ENCODE data around the gene APBA2. TPM values are rescaled to one million over a fixed set of nuclear protein-coding genes. Genes with fewer than 3 reads are reported as not detected.

Gene APBA2
- total RNA-seq, 1 experiment from 2014 or later: 0.31 TPM

- intact Hi-C loops (cut with micrococcal nuclease; ENCODE audit: unreplicated experiment): no loop called here
- no TSS peak for BruUV-seq (replicated peaks)
- in situ Hi-C loops (cut with HindIII; ENCODE audit: low pct_unique_long_range_greater_than_20kb, low sequenced_read_pairs): no loop called here
- Histone ChIP-seq H3K27ac (ENCODE audit: low read length) (no peak overlapping the region), H3K4me3 (ENCODE audit: low read depth in 2 of 2, low read length in 2 of 2) (no peak overlapping the region), H3K36me3 (ENCODE audit: control insufficient read depth, insufficient read depth, low read length) (no peaks in the 10 kb centered on the region), H3K27me3 (ENCODE audit: control insufficient read depth, insufficient read depth, low read length) (no peaks in the 10 kb centered on the region), H3K4me1 (ENCODE audit: control insufficient read depth, insufficient read depth, low read length) (no peaks in the 10 kb centered on the region), H3K9me3 (ENCODE audit: control insufficient read depth, insufficient read depth, low read depth, low read length) (no peaks in the 10 kb centered on the region)
- no peak for DNase-seq (ENCODE audit: low read depth, low spot score)
- no peak for ATAC-seq
- POLR2A ChIA-PET: no interaction called here
- CTCF ChIA-PET: no interaction called here
- TF ChIP-seq TCF7L2 (IDR thresholded peaks at IDR 0.05; ENCODE audit: low read depth, low read length): no peak
- TF ChIP-seq, protein P1, sequence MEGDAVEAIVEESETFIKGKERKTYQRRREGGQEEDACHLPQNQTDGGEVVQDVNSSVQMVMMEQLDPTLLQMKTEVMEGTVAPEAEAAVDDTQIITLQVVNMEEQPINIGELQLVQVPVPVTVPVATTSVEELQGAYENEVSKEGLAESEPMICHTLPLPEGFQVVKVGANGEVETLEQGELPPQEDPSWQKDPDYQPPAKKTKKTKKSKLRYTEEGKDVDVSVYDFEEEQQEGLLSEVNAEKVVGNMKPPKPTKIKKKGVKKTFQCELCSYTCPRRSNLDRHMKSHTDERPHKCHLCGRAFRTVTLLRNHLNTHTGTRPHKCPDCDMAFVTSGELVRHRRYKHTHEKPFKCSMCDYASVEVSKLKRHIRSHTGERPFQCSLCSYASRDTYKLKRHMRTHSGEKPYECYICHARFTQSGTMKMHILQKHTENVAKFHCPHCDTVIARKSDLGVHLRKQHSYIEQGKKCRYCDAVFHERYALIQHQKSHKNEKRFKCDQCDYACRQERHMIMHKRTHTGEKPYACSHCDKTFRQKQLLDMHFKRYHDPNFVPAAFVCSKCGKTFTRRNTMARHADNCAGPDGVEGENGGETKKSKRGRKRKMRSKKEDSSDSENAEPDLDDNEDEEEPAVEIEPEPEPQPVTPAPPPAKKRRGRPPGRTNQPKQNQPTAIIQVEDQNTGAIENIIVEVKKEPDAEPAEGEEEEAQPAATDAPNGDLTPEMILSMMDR (IDR thresholded peaks at IDR 0.05): no peak
- TF ChIP-seq SIN3A (IDR thresholded peaks at IDR 0.05; ENCODE audit: borderline replicate concordance, insufficient read depth, low read depth, low read length): no peak
- no peak for TF ChIP-seq POLR2AphosphoS5 (IDR thresholded peaks at IDR 0.05; ENCODE audit: low read depth, low read length)
- TF ChIP-seq, protein P2, sequence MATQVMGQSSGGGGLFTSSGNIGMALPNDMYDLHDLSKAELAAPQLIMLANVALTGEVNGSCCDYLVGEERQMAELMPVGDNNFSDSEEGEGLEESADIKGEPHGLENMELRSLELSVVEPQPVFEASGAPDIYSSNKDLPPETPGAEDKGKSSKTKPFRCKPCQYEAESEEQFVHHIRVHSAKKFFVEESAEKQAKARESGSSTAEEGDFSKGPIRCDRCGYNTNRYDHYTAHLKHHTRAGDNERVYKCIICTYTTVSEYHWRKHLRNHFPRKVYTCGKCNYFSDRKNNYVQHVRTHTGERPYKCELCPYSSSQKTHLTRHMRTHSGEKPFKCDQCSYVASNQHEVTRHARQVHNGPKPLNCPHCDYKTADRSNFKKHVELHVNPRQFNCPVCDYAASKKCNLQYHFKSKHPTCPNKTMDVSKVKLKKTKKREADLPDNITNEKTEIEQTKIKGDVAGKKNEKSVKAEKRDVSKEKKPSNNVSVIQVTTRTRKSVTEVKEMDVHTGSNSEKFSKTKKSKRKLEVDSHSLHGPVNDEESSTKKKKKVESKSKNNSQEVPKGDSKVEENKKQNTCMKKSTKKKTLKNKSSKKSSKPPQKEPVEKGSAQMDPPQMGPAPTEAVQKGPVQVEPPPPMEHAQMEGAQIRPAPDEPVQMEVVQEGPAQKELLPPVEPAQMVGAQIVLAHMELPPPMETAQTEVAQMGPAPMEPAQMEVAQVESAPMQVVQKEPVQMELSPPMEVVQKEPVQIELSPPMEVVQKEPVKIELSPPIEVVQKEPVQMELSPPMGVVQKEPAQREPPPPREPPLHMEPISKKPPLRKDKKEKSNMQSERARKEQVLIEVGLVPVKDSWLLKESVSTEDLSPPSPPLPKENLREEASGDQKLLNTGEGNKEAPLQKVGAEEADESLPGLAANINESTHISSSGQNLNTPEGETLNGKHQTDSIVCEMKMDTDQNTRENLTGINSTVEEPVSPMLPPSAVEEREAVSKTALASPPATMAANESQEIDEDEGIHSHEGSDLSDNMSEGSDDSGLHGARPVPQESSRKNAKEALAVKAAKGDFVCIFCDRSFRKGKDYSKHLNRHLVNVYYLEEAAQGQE (IDR thresholded peaks at IDR 0.05; ENCODE audit: insufficient read depth in 1 of 2, low read depth in 2 of 2, low read length in 1 of 2): no peak
Measured at GRCh38 chr15:29003840-29004233, 118.1 kb downstream of the APBA2 start.

DNA sequence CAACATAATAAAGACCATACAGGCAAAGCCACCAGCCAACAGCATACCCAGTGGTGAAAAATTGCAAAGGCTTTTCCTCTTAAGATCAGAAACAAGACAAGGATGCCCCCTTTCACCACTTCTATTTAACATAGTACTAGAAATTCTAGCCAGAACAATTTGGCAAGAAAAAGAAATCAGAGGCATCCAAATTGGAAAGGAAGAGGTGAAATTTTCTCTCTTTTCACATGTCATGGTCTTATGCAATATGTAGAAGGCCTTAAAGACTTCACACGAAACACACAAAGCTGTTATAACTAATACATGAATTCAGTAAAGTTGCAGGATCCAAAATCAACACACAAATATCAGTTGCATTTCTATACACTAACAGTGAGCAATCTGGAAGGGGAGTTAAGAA is 120.2 kb downstream of the APBA2 start:
- ChIA-PET CTCF (no interaction called here), POLR2A (no interaction called here)
- BruUV-seq (replicated peaks): no TSS peak
- ATAC-seq (no peak), DNase-seq (ENCODE audit: low read depth, low spot score) (no peak)
- Histone ChIP-seq H3K36me3 (ENCODE audit: control insufficient read depth, insufficient read depth, low read length) (no peaks in the 10 kb centered on the region), H3K4me1 (ENCODE audit: control insufficient read depth, insufficient read depth, low read length) (no peaks in the 10 kb centered on the region), H3K27me3 (ENCODE audit: control insufficient read depth, insufficient read depth, low read length) (no peaks in the 10 kb centered on the region; the same call in 1 of the 2 replicates), H3K9me3 (ENCODE audit: control insufficient read depth, insufficient read depth, low read depth, low read length) (no peaks in the 10 kb centered on the region), H3K27ac (ENCODE audit: low read length) (no peak overlapping the region), H3K4me3 (ENCODE audit: low read depth in 2 of 2, low read length in 2 of 2) (no peak overlapping the region)
- in situ Hi-C loops (cut with HindIII; ENCODE audit: low pct_unique_long_range_greater_than_20kb, low sequenced_read_pairs) (no loop called here), intact Hi-C loops (cut with micrococcal nuclease; ENCODE audit: unreplicated experiment) (no loop called here)
- TF ChIP-seq SIN3A (IDR thresholded peaks at IDR 0.05; ENCODE audit: borderline replicate concordance, insufficient read depth, low read depth, low read length) (no peak), POLR2AphosphoS5 (IDR thresholded peaks at IDR 0.05; ENCODE audit: low read depth, low read length) (no peak), TCF7L2 (IDR thresholded peaks at IDR 0.05; ENCODE audit: low read depth, low read length) (no peak)
- TF ChIP-seq, protein P1 (IDR thresholded peaks at IDR 0.05): no peak
- TF ChIP-seq, protein P2 (IDR thresholded peaks at IDR 0.05; ENCODE audit: insufficient read depth in 1 of 2, low read depth in 2 of 2, low read length in 1 of 2): no peak
